IPS-18c (cell line): ENCODE results near the gene PRKCE.
"Not testable (repeated sequence)": the region's sequence is repeated elsewhere in the genome, so short reads cannot be mapped to it uniquely, and the experiment has no call there.

Experiments used
- H3K4me3 ChIP-seq: 2 replicates; pipeline ENCODE4 v1.7.0; 2013; ENCODE audit warnings: low read depth, mild to moderate bottlenecking, low read length, moderate library complexity; ENCODE audit not compliant: insufficient read depth
- H3K9me3 ChIP-seq: one replicate; pipeline ENCODE4 v1.6.1; 2013; ENCODE audit warnings: mild to moderate bottlenecking, low read length, moderate library complexity; ENCODE audit not compliant: control insufficient read depth, insufficient read depth

PRKCE gene

DNA sequence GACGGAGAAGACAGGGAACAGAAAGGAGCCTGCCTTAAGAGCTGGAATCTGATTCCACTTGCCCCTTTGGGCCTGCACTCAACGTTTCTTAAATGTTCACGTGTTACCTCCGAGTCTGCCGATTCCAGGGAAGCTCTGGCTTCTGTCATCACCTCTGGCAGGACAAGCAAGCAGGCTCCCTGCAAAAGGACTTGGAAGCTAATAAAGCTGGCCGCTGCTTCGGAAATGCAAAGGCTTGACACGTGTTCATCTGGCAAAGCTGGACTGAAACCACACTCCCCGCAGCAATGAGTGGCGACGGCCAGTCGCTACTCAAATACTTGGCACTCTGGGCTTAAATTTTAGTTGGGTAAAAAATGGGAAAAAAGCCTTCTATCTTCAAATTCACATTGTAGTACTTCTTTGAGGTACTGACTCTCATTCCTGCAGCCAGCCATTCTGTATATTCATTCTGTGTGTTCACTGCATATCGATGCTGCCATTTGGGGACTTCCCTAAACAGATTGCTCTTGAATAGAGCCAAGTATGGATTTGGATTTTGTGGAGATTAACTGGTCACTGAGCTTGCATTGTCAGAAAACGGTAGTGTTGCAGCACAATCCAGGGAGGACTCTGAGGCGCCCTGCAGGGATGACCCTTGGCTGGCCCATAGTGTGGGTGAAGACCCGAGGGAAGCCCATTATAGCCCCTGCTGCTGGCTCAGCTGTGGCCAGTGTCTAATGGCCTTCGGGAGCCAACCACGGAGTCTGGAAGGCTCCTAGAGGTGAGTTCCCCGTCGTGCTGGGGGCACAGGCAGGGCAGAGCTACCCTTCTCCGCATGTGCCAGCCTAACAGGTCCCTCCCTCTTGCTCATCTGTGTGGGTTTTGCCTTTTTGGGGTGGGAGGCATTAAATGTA lies 231.5 kb downstream of the PRKCE start:
- Histone ChIP-seq H3K4me3 (no peak overlapping the region), H3K9me3 (no peaks in the 10 kb centered on the region)

- no peak overlapping the region for H3K4me3 ChIP-seq
- no peaks in the 10 kb centered on the region for H3K9me3 ChIP-seq
Measured at GRCh38 chr2:45883603-45884000, 232.1 kb downstream of the PRKCE start.

DNA sequence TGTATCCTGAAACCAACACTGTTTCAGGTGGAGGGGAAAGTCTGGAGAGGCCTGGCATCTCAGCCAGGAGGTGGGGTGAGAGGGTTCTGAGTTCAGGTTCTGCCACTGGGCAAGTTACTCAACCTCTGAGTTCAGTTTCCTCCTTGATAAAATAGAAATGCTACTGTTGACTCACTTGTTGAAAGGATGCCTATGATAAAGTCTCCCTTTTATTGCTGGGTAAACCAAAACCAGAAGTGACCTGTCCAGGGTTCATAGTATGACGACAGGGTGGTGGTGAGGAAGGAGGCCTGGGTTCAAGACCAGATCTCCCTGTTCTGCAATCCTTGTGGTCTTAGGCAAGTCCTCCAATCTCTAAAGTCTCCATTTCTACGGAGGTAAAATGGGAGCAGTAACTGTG lies 232.7 kb downstream of the PRKCE start:
- Histone ChIP-seq H3K9me3 (no peaks in the 10 kb centered on the region), H3K4me3 (no peak overlapping the region)

GRCh38 chr2:45885171-45885621 lies 233.7 kb downstream of the PRKCE start:
- Histone ChIP-seq H3K4me3 (no peak overlapping the region), H3K9me3 (no peaks in the 10 kb centered on the region)

DNA sequence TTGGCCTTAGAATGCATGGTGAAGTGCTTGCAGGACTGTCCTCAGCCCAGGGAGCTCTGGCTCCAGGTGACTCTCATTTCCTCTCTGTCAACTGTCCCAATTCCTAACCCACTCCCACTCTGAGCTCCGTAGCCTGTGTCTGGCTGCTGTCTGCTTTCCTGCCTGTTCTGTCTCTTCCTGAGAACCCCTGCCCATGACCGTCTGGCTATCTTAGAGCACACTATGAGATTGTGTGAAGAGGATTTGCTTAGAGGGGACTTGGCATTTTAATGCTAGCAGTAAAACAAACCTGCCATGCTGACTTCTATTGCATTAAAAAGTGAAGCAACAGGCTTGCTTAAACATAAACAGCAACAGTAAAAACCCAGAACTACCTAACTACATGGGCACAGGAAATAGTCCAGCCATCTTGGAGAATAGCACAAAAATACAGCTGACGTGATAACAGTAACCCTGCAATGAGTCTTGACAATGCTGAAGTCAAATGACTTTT lies 234.7 kb downstream of the PRKCE start:
- H3K4me3 ChIP-seq = no peak overlapping the region
- H3K9me3 ChIP-seq = no peaks in the 10 kb centered on the region

DNA sequence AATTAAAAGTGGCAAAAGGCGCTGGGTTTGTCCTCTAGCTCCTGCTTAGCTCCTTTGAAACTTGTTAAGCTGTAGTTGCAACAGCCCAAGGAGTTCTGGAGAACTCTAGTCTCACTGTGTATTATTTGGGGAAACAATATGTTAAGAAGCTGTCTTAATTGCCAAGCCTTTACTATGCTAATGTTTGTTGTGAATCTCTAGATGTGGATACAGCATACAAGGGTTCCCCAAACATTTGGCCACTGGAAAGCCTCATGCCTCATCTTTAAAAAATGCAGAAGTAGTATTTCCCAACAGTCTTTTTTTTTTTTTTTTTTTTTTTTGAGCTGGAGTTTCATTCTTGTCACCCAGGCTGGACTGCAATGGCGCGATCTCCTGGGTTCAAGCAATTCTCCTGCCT lies 236.7 kb downstream of the PRKCE start:
- Histone ChIP-seq H3K9me3 (no peaks in the 10 kb centered on the region), H3K4me3 (no peak overlapping the region)

DNA sequence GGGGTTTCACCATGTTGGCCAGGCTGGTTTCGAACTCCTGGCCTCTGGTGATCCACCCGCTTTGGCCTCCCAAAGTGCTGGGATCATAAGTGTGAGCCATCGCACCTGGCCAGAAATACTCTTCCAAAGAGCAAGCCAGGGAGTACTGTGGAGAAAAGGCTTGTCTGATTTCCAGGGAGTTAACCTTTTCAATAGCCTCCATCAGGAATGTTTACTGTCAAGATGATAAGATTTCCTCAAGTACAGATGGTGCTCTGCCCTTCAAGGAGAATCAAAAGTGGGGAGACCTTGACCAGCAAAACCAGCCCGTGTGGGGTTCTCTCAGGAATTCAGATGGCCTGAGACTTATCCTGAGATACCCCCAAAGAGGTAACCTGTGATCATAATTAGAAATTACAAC lies 237.2 kb downstream of the PRKCE start:
- Histone ChIP-seq H3K9me3 (no peaks in the 10 kb centered on the region), H3K4me3 (no peak overlapping the region)

GRCh38 chr2:45889053-45889452 lies 237.6 kb downstream of the PRKCE start:
- no peak overlapping the region for H3K4me3 ChIP-seq
- no peaks in the 10 kb centered on the region for H3K9me3 ChIP-seq

- H3K9me3 ChIP-seq = no peaks in the 10 kb centered on the region
- H3K4me3 ChIP-seq = no peak overlapping the region
Measured at GRCh38 chr2:45889620-45890370, 238.3 kb downstream of the PRKCE start.

- H3K9me3 ChIP-seq, H3K4me3 ChIP-seq: not testable (repeated sequence)
Measured at GRCh38 chr2:45890371-45890646, 238.8 kb downstream of the PRKCE start.

DNA sequence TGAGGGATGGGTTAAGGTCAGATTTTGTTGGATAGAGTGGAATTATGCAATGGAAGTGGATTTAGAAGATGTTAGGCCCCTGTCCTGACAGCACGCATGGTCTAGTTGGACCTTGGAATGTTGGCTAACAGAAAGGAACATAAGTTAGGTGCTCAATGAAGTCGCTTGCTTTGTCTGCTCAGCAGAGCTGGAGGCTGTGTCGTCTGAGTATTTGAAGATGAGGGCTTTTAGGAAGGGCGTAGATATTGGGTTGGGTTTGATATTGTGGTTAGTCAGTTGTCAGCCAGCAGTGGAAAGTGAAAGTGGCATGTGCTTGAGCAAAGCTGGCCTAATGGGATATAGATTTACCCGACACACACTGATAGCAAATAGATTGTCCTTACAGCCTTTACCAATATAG lies 239.3 kb downstream of the PRKCE start:
- Histone ChIP-seq H3K4me3 (no peak overlapping the region), H3K9me3 (no peaks in the 10 kb centered on the region)

DNA sequence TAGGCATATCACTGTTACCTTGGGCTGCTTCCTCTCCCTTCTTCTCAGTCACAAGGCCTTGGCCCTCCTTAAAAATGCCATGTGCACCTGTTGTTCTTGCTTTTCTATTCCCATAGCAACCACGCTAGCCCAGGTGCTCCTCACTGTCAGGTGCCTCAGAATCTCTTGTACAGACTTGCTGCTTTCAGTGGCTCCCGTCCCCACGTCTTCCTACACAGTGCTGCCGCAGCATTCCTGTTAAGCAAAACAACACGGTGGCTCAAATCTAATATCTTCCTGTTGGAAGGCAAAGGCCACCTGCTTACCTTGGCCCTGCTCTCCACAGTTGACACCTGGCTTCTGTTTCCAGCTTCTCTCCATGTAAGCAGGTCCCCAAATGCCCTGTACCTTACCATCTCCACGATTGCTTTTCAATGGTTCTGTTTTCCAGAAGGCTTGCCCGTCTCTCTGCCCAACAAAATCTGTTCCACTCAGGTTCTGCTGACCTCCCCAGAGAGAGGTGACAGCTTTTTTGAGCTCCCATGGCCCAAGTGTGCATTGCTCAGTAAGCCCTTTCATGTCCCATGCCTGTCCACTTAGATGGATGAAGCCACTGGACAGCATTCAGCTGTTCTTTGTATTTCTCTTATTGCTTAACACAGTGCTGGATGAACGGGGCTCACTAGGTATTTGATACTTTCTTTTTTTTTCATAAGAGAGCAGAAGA lies 240.4 kb downstream of the PRKCE start:
- no peak overlapping the region for H3K4me3 ChIP-seq

GRCh38 chr2:45892425-45892745 lies 240.9 kb downstream of the PRKCE start:
- Histone ChIP-seq H3K4me3 (no peak overlapping the region), H3K9me3 (no peaks in the 10 kb centered on the region)

More for the DNA sequence above, 240.4 kb downstream of the PRKCE start:
- no peaks in the 10 kb centered on the region for H3K9me3 ChIP-seq

DNA sequence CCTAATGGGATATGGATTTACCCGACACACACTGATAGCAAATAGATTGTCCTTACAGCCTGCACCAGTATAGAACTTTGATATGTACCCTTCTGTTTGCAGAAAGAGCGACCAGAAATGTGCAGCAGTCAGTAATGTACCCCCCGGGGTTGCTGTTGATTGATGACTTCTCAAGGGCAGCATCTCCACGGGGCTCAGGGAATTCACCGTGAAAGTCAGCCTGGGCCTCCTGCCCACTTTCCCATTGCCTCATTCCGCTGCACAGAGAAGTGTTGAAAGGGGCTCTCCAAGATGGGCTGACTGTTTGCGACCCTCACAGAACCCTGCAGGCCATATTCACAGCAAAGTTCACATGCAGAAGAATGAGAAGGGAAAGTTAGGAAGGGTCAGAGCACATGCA lies 241.3 kb downstream of the PRKCE start:
- H3K4me3 ChIP-seq = no peak overlapping the region

GRCh38 chr2:45894211-45894610 lies 242.7 kb downstream of the PRKCE start:
- Histone ChIP-seq H3K9me3 (no peaks in the 10 kb centered on the region), H3K4me3 (no peak overlapping the region)

More for the DNA sequence above, 241.3 kb downstream of the PRKCE start:
- H3K9me3 ChIP-seq = no peaks in the 10 kb centered on the region

GRCh38 chr2:45895241-45895861 lies 243.9 kb downstream of the PRKCE start:
- no peaks in the 10 kb centered on the region for H3K9me3 ChIP-seq
- no peak overlapping the region for H3K4me3 ChIP-seq

DNA sequence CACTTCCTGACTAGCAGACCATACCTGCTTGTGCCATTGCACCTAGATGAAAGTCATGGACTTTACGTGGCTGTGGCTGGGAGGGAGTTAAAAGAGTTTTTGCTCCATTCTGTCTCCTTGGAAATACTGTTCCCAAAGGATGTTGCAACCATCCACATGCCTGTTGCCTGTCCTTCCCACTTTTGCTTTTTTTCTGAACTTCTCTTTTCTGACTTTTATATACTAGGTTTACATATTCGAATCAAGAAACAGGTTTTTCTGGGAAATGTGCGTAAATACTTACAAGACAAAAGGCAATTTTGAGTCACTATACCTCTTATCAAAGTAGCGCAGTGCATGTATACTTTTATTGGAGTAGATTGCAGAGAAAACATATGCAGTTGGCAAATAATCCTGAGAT lies 244.8 kb downstream of the PRKCE start:
- H3K4me3 ChIP-seq = no peak overlapping the region

More for the DNA sequence above, 244.8 kb downstream of the PRKCE start:
- H3K9me3 ChIP-seq = no peaks in the 10 kb centered on the region
